ENCODE data around the gene HUNK.

GRCh38 chr21:32046191-32046590, 173.4 kb downstream of the HUNK start:
- no peak for TF ChIP-seq POLR2AphosphoS5 (IDR thresholded peaks at IDR 0.05)
- no peak for TF ChIP-seq CTCF (IDR thresholded peaks at IDR 0.05)
- TF ChIP-seq POLR2A (IDR thresholded peaks at IDR 0.05; ENCODE audit: low read depth), result no peak
- TF ChIP-seq EP300 (IDR thresholded peaks at IDR 0.05), result no peak
